Epithelial cell of esophagus (primary cell): Measurements from ENCODE around the gene MYRFL.

Experiments
- DNase-seq: peaks from one replicate; pipeline ENCODE4 v3.0.0; 2010; ENCODE audit warnings: low read depth
- H3K4me3 ChIP-seq: 2 replicates; pipeline ENCODE4 v1.5.1; 2011; ENCODE audit warnings: mild to moderate bottlenecking, low read length, control low read depth
- CTCF ChIP-seq: IDR thresholded peaks from 2 replicates; pipeline ENCODE4 v1.5.1; 2011; ENCODE audit warnings: low read depth, mild to moderate bottlenecking, low read length, control low read depth, inconsistent platforms; ENCODE audit not compliant: insufficient read depth; ENCODE audit errors: missing control alignments

MYRFL gene

GRCh38 chr12:69951108-69951507 is 126.1 kb downstream of the MYRFL start:
- TF ChIP-seq CTCF: no peak
- no peak for DNase-seq
- no peak overlapping the region for H3K4me3 ChIP-seq

- no peak for TF ChIP-seq CTCF
- H3K4me3 ChIP-seq: no peak overlapping the region
Observed at GRCh38 chr12:69952890-69953289, 127.9 kb downstream of the MYRFL start.

GRCh38 chr12:69961246-69961645 is 136.2 kb downstream of the MYRFL start:
- no peak overlapping the region for H3K4me3 ChIP-seq
- DNase-seq: no peak
- TF ChIP-seq CTCF: no peak

More at GRCh38 chr12:69952890-69953289, 127.9 kb downstream of the MYRFL start:
- no peak for DNase-seq

- TF ChIP-seq CTCF: no peak
- H3K4me3 ChIP-seq: no peak overlapping the region
- DNase-seq: peak; percentile 98
Observed at GRCh38 chr12:69966409-69966808, 141.4 kb downstream of the MYRFL start.

GRCh38 chr12:69966839-69967238 is 141.8 kb downstream of the MYRFL start:
- no peak for TF ChIP-seq CTCF
- peak; percentile 99 for DNase-seq
- H3K4me3 ChIP-seq: no peak overlapping the region

- no peak overlapping the region for H3K4me3 ChIP-seq
- TF ChIP-seq CTCF: no peak
- DNase-seq: no peak
Observed at GRCh38 chr12:69969011-69969410, 144.0 kb downstream of the MYRFL start.

GRCh38 chr12:69972136-69972535 is 147.1 kb downstream of the MYRFL start:
- H3K4me3 ChIP-seq: no peak overlapping the region
- DNase-seq: peak; percentile 96
- peak; percentile 2 for TF ChIP-seq CTCF
